Panc1 (cell line): ENCODE results near the gene FOXD2. TPM values are rescaled to one million over a fixed set of nuclear protein-coding genes. Genes with fewer than 3 reads are reported as not detected.

Experiments used
- ATAC-seq: fragments of 200-7000 bp; cut with Tn5 transposase; 2 replicates; pipeline ENCODE4 v1.9.1; 2020; ENCODE audit warnings: mild to moderate bottlenecking, moderate library complexity
- BruUV-seq: library from RNA; stranded (reverse); fragments of 400-500 nt; replicated peaks from 2 replicates; lab custom pipeline; 2021; lab: Mats Ljungman, UMichigan
- CTCF ChIA-PET: fragments of 300-600 bp; sonication (Branson Sonifier 250); formaldehyde crosslinking; loops from one replicate; lab custom pipeline; 2022; ENCODE audit warnings: antibody characterized with exemption; lab: Charles Lee
- POLR2A ChIA-PET: fragments of 300-600 bp; sonication (Branson Sonifier 250); formaldehyde crosslinking; loops from one replicate; lab custom pipeline; 2022; ENCODE audit warnings: antibody characterized with exemption; lab: Charles Lee
- DNase-seq: peaks from one replicate; pipeline ENCODE4 v3.0.0-alpha.2; 2010; ENCODE audit warnings: low read depth, low spot score
- H3K27ac ChIP-seq: 2 replicates; pipeline ENCODE4 v1.5.1; 2011; ENCODE audit warnings: mild to moderate bottlenecking, low read length, inconsistent platforms
- H3K27me3 ChIP-seq: fragments of 200-500 bp; sonication (Bioruptor generic); 2 replicates; pipeline ENCODE4 v1.6.0; 2014; ENCODE audit warnings: low read length, inconsistent platforms; ENCODE audit not compliant: control insufficient read depth, insufficient read depth
- H3K36me3 ChIP-seq: fragments of 200-500 bp; sonication (Bioruptor generic); 2 replicates; pipeline ENCODE4 v1.5.1; 2014; ENCODE audit warnings: inconsistent platforms, mild to moderate bottlenecking, low read length, moderate library complexity; ENCODE audit not compliant: control insufficient read depth, insufficient read depth
- H3K4me1 ChIP-seq: 2 replicates; pipeline ENCODE4 v1.5.1; 2011; ENCODE audit warnings: inconsistent platforms, mild to moderate bottlenecking, low read length, moderate library complexity; ENCODE audit not compliant: control insufficient read depth, insufficient read depth
- H3K4me3 ChIP-seq, 2 experiments: 2 replicates each; pipeline ENCODE4 v1.5.1; 2011 to 2012; ENCODE audit warnings: low read depth in 2 of 2, low read length in 2 of 2, mild to moderate bottlenecking in 2 of 2, inconsistent platforms in 1 of 2, moderate library complexity in 1 of 2
- H3K9me3 ChIP-seq: fragments of 200-500 bp; sonication (Bioruptor generic); 2 replicates; pipeline ENCODE4 v1.5.1; 2014; ENCODE audit warnings: low read depth, mild to moderate bottlenecking, inconsistent platforms, low read length, moderate library complexity; ENCODE audit not compliant: control insufficient read depth, insufficient read depth
- CTCF ChIP-seq: fragments of 450-650 bp; IDR thresholded peaks from 2 replicates; pipeline ENCODE4 v1.5.1; 2017; ENCODE audit warnings: mild to moderate bottlenecking
- POLR2AphosphoS5 ChIP-seq: IDR thresholded peaks from 2 replicates; pipeline ENCODE4 v1.6.1; 2012; ENCODE audit warnings: mild to moderate bottlenecking, low read depth, low read length, moderate library complexity
- REST ChIP-seq, 2 experiments: IDR thresholded peaks; 2 replicates each; pipeline ENCODE4 v1.6.1; 2011 to 2012; ENCODE audit warnings: low read depth in 2 of 2, control low read depth in 1 of 2, low read length in 1 of 2, mild to moderate bottlenecking in 1 of 2, moderate library complexity in 1 of 2; ENCODE audit not compliant: insufficient read depth in 1 of 2
- SIN3A ChIP-seq: IDR thresholded peaks from 2 replicates; pipeline ENCODE4 v1.6.1; 2012; ENCODE audit warnings: low read depth, mild to moderate bottlenecking, low read length, moderate library complexity, borderline replicate concordance; ENCODE audit not compliant: insufficient read depth
- TCF7L2 ChIP-seq: IDR thresholded peaks from 2 replicates; pipeline ENCODE4 v1.6.1; 2011; ENCODE audit warnings: mild to moderate bottlenecking, low read depth, low read length, inconsistent platforms
- in situ Hi-C: cut with HindIII; loops from 2 replicates; pipeline ENCODE4 v1.10.0; 2016; ENCODE audit warnings: low sequenced_read_pairs, low pct_unique_long_range_greater_than_20kb
- intact Hi-C: fragments of 100-400 bp; cut with micrococcal nuclease; formaldehyde crosslinking; loops from one replicate; pipeline ENCODE4 v1.10.0; 2022; ENCODE audit not compliant: unreplicated experiment
- total RNA-seq: library from RNA; stranded (reverse); gene quantifications from one replicate; pipeline ENCODE4 v1.2.1, GENCODE V29; 2021; ENCODE audit not compliant: unreplicated experiment

Gene FOXD2
- total RNA-seq, 1 experiment from 2014 or later: 2.2 TPM

GRCh38 chr1:47416319-47417169 is 21.3 kb upstream of the FOXD2 start:
- Histone ChIP-seq H3K27ac (no peak overlapping the region), H3K36me3 (no peaks in the 10 kb centered on the region), H3K4me3 (peak overlapping the region; percentile 37 to 40), H3K4me1 (no peaks in the 10 kb centered on the region), H3K27me3 (no peaks in the 10 kb centered on the region), H3K9me3 (no peaks in the 10 kb centered on the region)
- DNase-seq (no peak), ATAC-seq (peak; percentile 79)
- CTCF ChIA-PET: no interaction called here
- TF ChIP-seq CTCF (no peak), POLR2AphosphoS5 (no peak), TCF7L2 (no peak), REST (IDR thresholded peaks at IDR 0.05; ENCODE audit: insufficient read depth in 1 of 2, low read depth in 2 of 2, low read length in 1 of 2) (no peak), SIN3A (no peak)
- POLR2A ChIA-PET: no interaction called here
- BruUV-seq: no TSS peak
- intact Hi-C loops: no loop called here
- in situ Hi-C loops: no loop called here

- no TSS peak for BruUV-seq
- Histone ChIP-seq H3K27ac (no peak overlapping the region), H3K9me3 (no peaks in the 10 kb centered on the region), H3K36me3 (no peaks in the 10 kb centered on the region), H3K4me3 (no peak overlapping the region), H3K27me3 (no peaks in the 10 kb centered on the region), H3K4me1 (no peaks in the 10 kb centered on the region)
- DNase-seq (no peak), ATAC-seq (peak; percentile 29; the same call in 1 of the 2 replicates)
- TF ChIP-seq POLR2AphosphoS5 (no peak), TCF7L2 (no peak), CTCF (no peak), REST (IDR thresholded peaks at IDR 0.05; ENCODE audit: insufficient read depth in 1 of 2, low read depth in 2 of 2, low read length in 1 of 2) (no peak)
- ChIA-PET CTCF (interaction anchor here (1.2 kb wide), 1 partner anchor 20 kb away, joined by 4 read pairs; the partner anchor contains the start of gene FOXD2), POLR2A (no interaction called here)
- intact Hi-C loops: no loop called here
- in situ Hi-C loops: no loop called here
Measured at GRCh38 chr1:47417170-47418044, 20.4 kb upstream of the FOXD2 start.
